Fibroblast of lung (primary cell): ENCODE results near the gene GJB3. TPM values are rescaled to one million over a fixed set of nuclear protein-coding genes. Genes with fewer than 3 reads are reported as not detected.

Experiments used
- DNase-seq, 2 donors: peaks; one replicate each; pipeline versions ENCODE4 v3.0.0 to v3.0.0-alpha.2; 2010; ENCODE audit warnings: low read depth in 2 of 2
- H2AFZ ChIP-seq: 2 replicates; pipeline ENCODE4 v1.5.1; 2012; ENCODE audit warnings: low read length, control low read depth, inconsistent platforms
- H3K27ac ChIP-seq: 2 replicates; pipeline ENCODE4 v1.5.1; 2011; ENCODE audit warnings: low read length, control low read depth; ENCODE audit not compliant: insufficient read depth
- H3K27me3 ChIP-seq: 2 replicates; pipeline ENCODE4 v1.5.1; 2011; ENCODE audit warnings: mild to moderate bottlenecking, low read length; ENCODE audit not compliant: control insufficient read depth, insufficient read depth
- H3K36me3 ChIP-seq: 2 replicates; pipeline ENCODE4 v1.5.1; 2011; ENCODE audit warnings: low read length; ENCODE audit not compliant: control insufficient read depth, insufficient read depth
- H3K4me1 ChIP-seq: 2 replicates; pipeline ENCODE4 v1.5.1; 2011; ENCODE audit warnings: low read length; ENCODE audit not compliant: control insufficient read depth, insufficient read depth; ENCODE audit errors: extremely low read depth
- H3K4me2 ChIP-seq: 2 replicates; pipeline ENCODE4 v1.5.1; 2011; ENCODE audit warnings: low read length, control low read depth; ENCODE audit not compliant: insufficient read depth; ENCODE audit errors: extremely low read depth
- H3K4me3 ChIP-seq, 4 experiments: fragments of 200-600 bp in 1 of 4; sonication (generic) in 1 of 4; replicated peaks in 1 of 4; 2 replicates each; pipeline ENCODE4 v1.5.1; 2011 to 2016; ENCODE audit warnings: low read length in 4 of 4, low read depth in 3 of 4, mild to moderate bottlenecking in 3 of 4, control low read depth in 2 of 4, inconsistent platforms in 1 of 4, mixed read lengths in 1 of 4; ENCODE audit not compliant: insufficient read depth in 1 of 4; ENCODE audit errors: control extremely low read depth in 1 of 4
- H3K79me2 ChIP-seq: 2 replicates; pipeline ENCODE4 v1.5.1; 2012; ENCODE audit warnings: mild to moderate bottlenecking, low read length, inconsistent platforms; ENCODE audit not compliant: control insufficient read depth, insufficient read depth
- H3K9ac ChIP-seq: 2 replicates; pipeline ENCODE4 v1.5.1; 2011; ENCODE audit warnings: mild to moderate bottlenecking, low read length, control low read depth; ENCODE audit not compliant: insufficient read depth
- H3K9me3 ChIP-seq: 2 replicates; pipeline ENCODE4 v1.5.1; 2012; ENCODE audit warnings: low read depth, low read length; ENCODE audit not compliant: control insufficient read depth, insufficient read depth
- H4K20me1 ChIP-seq: 2 replicates; pipeline ENCODE4 v1.5.1; 2011; ENCODE audit warnings: low read length; ENCODE audit not compliant: control insufficient read depth, insufficient read depth; ENCODE audit errors: extremely low read depth
- EZH2 ChIP-seq: IDR thresholded peaks from 2 replicates; pipeline ENCODE4 v1.5.1; 2012; ENCODE audit warnings: low read length, control low read depth, mild to moderate bottlenecking; ENCODE audit errors: missing control alignments
- polyA plus RNA-seq, 2 donors: library from polyadenylated mRNA; depleted of rRNA in 1 of 2; stranded (reverse) in 1 of 2; unstranded in 1 of 2; fragments of >200 nt; gene quantifications; 2 replicates each; pipeline ENCODE4 v1.2.1, GENCODE V29; 2011 to 2012; ENCODE audit warnings: missing spikeins in 1 of 2
- total RNA-seq: library from RNA; depleted of rRNA; stranded (reverse); fragments of >200 nt; gene quantifications from 2 replicates; pipeline ENCODE4 v1.2.1, GENCODE V29; 2014
- TF ChIP-seq, protein P1 (sequence below), 2 donors: IDR thresholded peaks in 1 of 2; conservative IDR thresholded peaks in 1 of 2; 1 replicate in 1 of 2; 2 replicates in 1 of 2; pipeline ENCODE4 v1.5.1; 2011 to 2012; ENCODE audit warnings: low read length in 2 of 2, control low read depth in 1 of 2, inconsistent platforms in 1 of 2, low read depth in 1 of 2, mild to moderate bottlenecking in 1 of 2

Gene GJB3
- total and polyA plus RNA-seq, 2 donors (not counting 1 experiment from before 2014, with no cell fraction given), result not detected

DNA sequence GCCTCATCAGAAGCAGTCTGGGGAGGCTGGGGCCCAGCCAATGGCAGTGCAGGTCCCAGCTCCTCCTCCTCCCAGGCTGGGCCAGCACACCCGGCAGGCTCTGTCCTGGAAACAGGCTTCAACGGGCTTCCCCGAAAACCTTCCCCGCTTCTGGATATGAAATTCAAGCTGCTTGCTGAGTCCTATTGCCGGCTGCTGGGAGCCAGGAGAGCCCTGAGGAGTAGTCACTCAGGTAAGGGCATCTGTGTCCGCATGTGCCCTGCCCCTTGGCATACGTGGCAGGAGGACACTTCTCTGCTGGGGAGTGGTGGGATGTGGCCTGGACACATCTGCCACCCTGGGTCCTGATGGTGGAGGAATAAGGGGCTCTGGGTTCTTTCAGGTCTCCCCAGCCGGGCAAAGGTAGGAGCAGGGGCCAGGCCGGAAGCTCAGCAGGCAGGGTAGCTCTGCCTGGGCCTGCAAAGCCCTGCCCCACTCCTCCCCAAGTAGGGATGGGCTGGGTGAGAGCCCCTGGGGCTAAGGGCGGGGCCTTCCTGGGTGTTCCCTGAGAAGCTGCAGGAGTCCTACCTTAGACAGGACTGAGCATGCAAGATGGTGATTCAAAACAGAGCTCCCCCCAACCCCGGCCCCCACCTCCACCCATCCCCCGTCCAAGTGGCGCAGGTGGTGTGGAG lies 25.9 kb upstream of the GJB3 start, which contains the start of gene GJB5:
Gene GJB5, plus strand, starts transcription at position 84 of the 674 bp plus-strand sequence. CDS start 2,284 bp downstream, outside the sequence.
- Histone ChIP-seq H3K27ac (no peak within 1 kb of the TSS), H3K79me2 (no peaks in the 10 kb centered on the region), H4K20me1 (no peaks in the 10 kb centered on the region), H2AFZ (no peak within 1 kb of the TSS), H3K9ac (no peak within 1 kb of the TSS), H3K27me3 (no peaks in the 10 kb centered on the region), H3K36me3 (no peaks in the 10 kb centered on the region), H3K4me3 (no peak within 1 kb of the TSS), H3K4me2 (no peak within 1 kb of the TSS), H3K4me1 (no peaks in the 10 kb centered on the region), H3K9me3 (no peaks in the 10 kb centered on the region)
- TF ChIP-seq, protein P1, sequence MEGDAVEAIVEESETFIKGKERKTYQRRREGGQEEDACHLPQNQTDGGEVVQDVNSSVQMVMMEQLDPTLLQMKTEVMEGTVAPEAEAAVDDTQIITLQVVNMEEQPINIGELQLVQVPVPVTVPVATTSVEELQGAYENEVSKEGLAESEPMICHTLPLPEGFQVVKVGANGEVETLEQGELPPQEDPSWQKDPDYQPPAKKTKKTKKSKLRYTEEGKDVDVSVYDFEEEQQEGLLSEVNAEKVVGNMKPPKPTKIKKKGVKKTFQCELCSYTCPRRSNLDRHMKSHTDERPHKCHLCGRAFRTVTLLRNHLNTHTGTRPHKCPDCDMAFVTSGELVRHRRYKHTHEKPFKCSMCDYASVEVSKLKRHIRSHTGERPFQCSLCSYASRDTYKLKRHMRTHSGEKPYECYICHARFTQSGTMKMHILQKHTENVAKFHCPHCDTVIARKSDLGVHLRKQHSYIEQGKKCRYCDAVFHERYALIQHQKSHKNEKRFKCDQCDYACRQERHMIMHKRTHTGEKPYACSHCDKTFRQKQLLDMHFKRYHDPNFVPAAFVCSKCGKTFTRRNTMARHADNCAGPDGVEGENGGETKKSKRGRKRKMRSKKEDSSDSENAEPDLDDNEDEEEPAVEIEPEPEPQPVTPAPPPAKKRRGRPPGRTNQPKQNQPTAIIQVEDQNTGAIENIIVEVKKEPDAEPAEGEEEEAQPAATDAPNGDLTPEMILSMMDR (conservative IDR thresholded peaks at IDR 0.05 in 1 of 2, IDR thresholded peaks at IDR 0.05 in 1 of 2; ENCODE audit: low read depth in 1 of 2, low read length in 2 of 2), result no peak
- no peak for TF ChIP-seq EZH2
- no peak for DNase-seq

DNA sequence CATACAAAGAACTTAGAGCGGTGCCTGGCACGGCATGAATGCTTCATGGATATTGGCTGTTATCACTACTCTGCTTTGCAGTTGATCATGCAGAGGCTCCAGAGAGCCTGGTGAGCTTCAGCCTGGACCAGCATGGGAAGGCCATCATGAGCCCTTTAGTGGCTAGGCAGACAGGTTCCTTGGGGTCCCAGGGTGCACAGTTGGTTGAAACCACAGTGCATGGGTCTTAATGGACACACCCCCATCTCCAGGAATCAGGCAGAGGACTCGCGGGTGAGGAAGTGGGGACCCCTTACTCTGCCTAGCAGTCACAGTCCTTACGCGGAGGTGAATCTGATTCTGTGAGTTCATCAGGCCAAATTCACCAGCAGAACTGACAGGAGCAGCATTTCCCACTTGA lies 25.1 kb upstream of the GJB3 start:
- H3K27me3 ChIP-seq, result no peaks in the 10 kb centered on the region
- no peak overlapping the region for H3K9ac ChIP-seq
- no peaks in the 10 kb centered on the region for H3K36me3 ChIP-seq
- no peaks in the 10 kb centered on the region for H4K20me1 ChIP-seq
- H3K4me3 ChIP-seq, result no peak overlapping the region
- H3K79me2 ChIP-seq, result no peaks in the 10 kb centered on the region
- TF ChIP-seq, protein P1 (conservative IDR thresholded peaks at IDR 0.05 in 1 of 2, IDR thresholded peaks at IDR 0.05 in 1 of 2; ENCODE audit: low read depth in 1 of 2, low read length in 2 of 2), result no peak
- TF ChIP-seq EZH2, result no peak
- no peak overlapping the region for H2AFZ ChIP-seq
- no peak overlapping the region for H3K27ac ChIP-seq
- H3K4me1 ChIP-seq, result no peaks in the 10 kb centered on the region
- DNase-seq, result no peak
- H3K9me3 ChIP-seq, result no peaks in the 10 kb centered on the region
- no peak overlapping the region for H3K4me2 ChIP-seq

DNA sequence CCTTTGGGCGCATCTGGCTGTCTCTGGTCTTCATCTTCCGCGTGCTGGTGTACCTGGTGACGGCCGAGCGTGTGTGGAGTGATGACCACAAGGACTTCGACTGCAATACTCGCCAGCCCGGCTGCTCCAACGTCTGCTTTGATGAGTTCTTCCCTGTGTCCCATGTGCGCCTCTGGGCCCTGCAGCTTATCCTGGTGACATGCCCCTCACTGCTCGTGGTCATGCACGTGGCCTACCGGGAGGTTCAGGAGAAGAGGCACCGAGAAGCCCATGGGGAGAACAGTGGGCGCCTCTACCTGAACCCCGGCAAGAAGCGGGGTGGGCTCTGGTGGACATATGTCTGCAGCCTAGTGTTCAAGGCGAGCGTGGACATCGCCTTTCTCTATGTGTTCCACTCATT lies 23.6 kb upstream of the GJB3 start:
- no peaks in the 10 kb centered on the region for H4K20me1 ChIP-seq
- H3K4me1 ChIP-seq, result no peaks in the 10 kb centered on the region
- H3K27ac ChIP-seq, result no peak overlapping the region
- no peaks in the 10 kb centered on the region for H3K79me2 ChIP-seq
- no peak overlapping the region for H2AFZ ChIP-seq
- no peak overlapping the region for H3K4me3 ChIP-seq
- H3K27me3 ChIP-seq, result no peaks in the 10 kb centered on the region
- TF ChIP-seq, protein P1 (conservative IDR thresholded peaks at IDR 0.05 in 1 of 2, IDR thresholded peaks at IDR 0.05 in 1 of 2; ENCODE audit: low read depth in 1 of 2, low read length in 2 of 2), result no peak
- no peak for TF ChIP-seq EZH2
- H3K9me3 ChIP-seq, result no peaks in the 10 kb centered on the region
- no peak overlapping the region for H3K4me2 ChIP-seq
- H3K36me3 ChIP-seq, result no peaks in the 10 kb centered on the region
- no peak for DNase-seq
- H3K9ac ChIP-seq, result no peak overlapping the region
